DND-41 (cell line): ENCODE data around the gene DPM1.

ENCODE experiments used
- ATAC-seq: fragments of 200-7000 bp; cut with Tn5 transposase; 3 replicates; pipeline ENCODE4 v1.9.1; 2021; ENCODE audit warnings: low read depth; ENCODE audit not compliant: insufficient read depth
- DNase-seq: peaks from one replicate; pipeline ENCODE4 v3.0.0-alpha.2; 2020
- H2AFZ ChIP-seq: 2 replicates; pipeline ENCODE4 v1.6.0; 2012; ENCODE audit warnings: low read depth, low read length
- H3K27ac ChIP-seq: 2 replicates; pipeline ENCODE4 v1.5.1; 2012; ENCODE audit warnings: low read length, inconsistent platforms
- H3K27me3 ChIP-seq: fragments of 200-600 bp; sonication (generic); 2 replicates; pipeline ENCODE4 v1.6.0; 2012; ENCODE audit warnings: low read length, mild to moderate bottlenecking, inconsistent platforms; ENCODE audit not compliant: insufficient read depth, poor library complexity
- H3K36me3 ChIP-seq: 2 replicates; pipeline ENCODE4 v1.5.1; 2012; ENCODE audit warnings: low read length, inconsistent platforms; ENCODE audit not compliant: insufficient read depth
- H3K4me1 ChIP-seq: 2 replicates; pipeline ENCODE4 v1.5.1; 2012; ENCODE audit warnings: mild to moderate bottlenecking, low read length; ENCODE audit not compliant: insufficient read depth
- H3K4me2 ChIP-seq: 2 replicates; pipeline ENCODE4 v1.6.0; 2012; ENCODE audit warnings: mild to moderate bottlenecking, moderate library complexity, low read length, inconsistent platforms; ENCODE audit not compliant: insufficient read depth
- H3K4me3 ChIP-seq, 2 experiments: fragments of 200-600 bp in 1 of 2; shearing (Covaris generic) in 1 of 2; 2 replicates each; pipeline ENCODE4 v1.5.1; 2012 to 2016; ENCODE audit warnings: inconsistent platforms in 2 of 2, low read length in 2 of 2, mild to moderate bottlenecking in 2 of 2, low read depth in 1 of 2, moderate library complexity in 1 of 2
- H3K79me2 ChIP-seq: 2 replicates; pipeline ENCODE4 v1.6.0; 2012; ENCODE audit warnings: low read length, inconsistent platforms; ENCODE audit not compliant: insufficient read depth
- H3K9ac ChIP-seq: 2 replicates; pipeline ENCODE4 v1.6.0; 2012; ENCODE audit warnings: low read depth, mild to moderate bottlenecking, inconsistent platforms, low read length, moderate library complexity
- H3K9me3 ChIP-seq: 2 replicates; pipeline ENCODE4 v1.5.1; 2012; ENCODE audit warnings: low read length, moderate library complexity, mild to moderate bottlenecking, inconsistent platforms; ENCODE audit not compliant: insufficient read depth, severe bottlenecking
- H4K20me1 ChIP-seq: 2 replicates; pipeline ENCODE4 v1.6.0; 2012; ENCODE audit warnings: low read length; ENCODE audit not compliant: insufficient read depth
- CTCF ChIP-seq: IDR thresholded peaks from 2 replicates; pipeline ENCODE4 v1.5.1; 2012; ENCODE audit warnings: borderline replicate concordance, low read length, moderate library complexity, mild to moderate bottlenecking; ENCODE audit not compliant: poor library complexity, severe bottlenecking; ENCODE audit errors: extremely low read depth
- EZH2 ChIP-seq: IDR thresholded peaks from 3 replicates; pipeline ENCODE4 v1.6.1; 2012; ENCODE audit warnings: borderline replicate concordance, low read depth, mild to moderate bottlenecking, moderate library complexity, low read length, inconsistent platforms; ENCODE audit not compliant: severe bottlenecking

Gene DPM1

GRCh38 chr20:50957798-50958614 lies at the start of gene DPM1:
Gene DPM1 (minus strand): TSS chr20:50958532. CDS start chr20:50958523, 9 bp downstream.
- H3K27ac ChIP-seq = peak within 1 kb of the TSS; percentile 90
- H3K79me2 ChIP-seq = peaks cover 71% of the 10 kb centered on the region
- H4K20me1 ChIP-seq = peaks cover 47% of the 10 kb centered on the region
- H2AFZ ChIP-seq = peak within 1 kb of the TSS; percentile 86
- no peaks in the 10 kb centered on the region for H3K9me3 ChIP-seq
- H3K4me2 ChIP-seq = peak within 1 kb of the TSS; percentile 96
- H3K9ac ChIP-seq = peak within 1 kb of the TSS; percentile 75
- no peak for TF ChIP-seq CTCF
- no peak for TF ChIP-seq EZH2
- ATAC-seq (peak; percentile 89), DNase-seq (peak; percentile 88)
- H3K4me1 ChIP-seq = peaks cover 53% of the 10 kb centered on the region
- H3K4me3 ChIP-seq = peak within 1 kb of the TSS; percentile 82
- peaks cover 37% of the 10 kb centered on the region for H3K36me3 ChIP-seq
- no peaks in the 10 kb centered on the region for H3K27me3 ChIP-seq

GRCh38 chr20:51005214-51005613 lies 46.9 kb upstream of the DPM1 start:
- H2AFZ ChIP-seq = no peak overlapping the region
- H3K27me3 ChIP-seq = peaks cover 31% of the 10 kb centered on the region
- ATAC-seq = no peak
- no peaks in the 10 kb centered on the region for H3K4me1 ChIP-seq
- H3K9me3 ChIP-seq = no peaks in the 10 kb centered on the region
- no peak overlapping the region for H3K4me2 ChIP-seq
- no peaks in the 10 kb centered on the region for H3K79me2 ChIP-seq
- no peak overlapping the region for H3K4me3 ChIP-seq
- H3K9ac ChIP-seq = no peak overlapping the region
- H3K27ac ChIP-seq = no peak overlapping the region
- no peaks in the 10 kb centered on the region for H3K36me3 ChIP-seq
- peaks cover 3% of the 10 kb centered on the region; the same call in 1 of the 2 replicates for H4K20me1 ChIP-seq
- no peak for DNase-seq
- TF ChIP-seq CTCF (no peak), EZH2 (no peak)

- Histone ChIP-seq H3K27me3 (peaks cover 36% of the 10 kb centered on the region), H4K20me1 (peaks cover 3% of the 10 kb centered on the region; the same call in 1 of the 2 replicates), H3K4me1 (no peaks in the 10 kb centered on the region), H3K36me3 (no peaks in the 10 kb centered on the region), H3K4me3 (no peak overlapping the region), H3K79me2 (no peaks in the 10 kb centered on the region), H3K9me3 (no peaks in the 10 kb centered on the region), H3K9ac (no peak overlapping the region), H3K27ac (no peak overlapping the region), H2AFZ (no peak overlapping the region), H3K4me2 (no peak overlapping the region)
- DNase-seq (no peak), ATAC-seq (no peak)
- TF ChIP-seq EZH2 (no peak), CTCF (no peak)
Measured at GRCh38 chr20:51004781-51005180, 46.4 kb upstream of the DPM1 start.
